Stomach (tissue), 9 donors: Measurements from ENCODE around the gene KIF2C. TPM values are rescaled to one million over a fixed set of nuclear protein-coding genes. Genes with fewer than 3 reads are reported as not detected.
"Not testable (repeated sequence)": the region's sequence is repeated elsewhere in the genome, so short reads cannot be mapped to it uniquely, and the experiment has no call there.

Source experiments
- DNase-seq, 2 donors: peaks; one replicate each; pipeline versions ENCODE4 v3.0.0 to v3.0.0-alpha.2; 2013 to 2019
- H3K27ac ChIP-seq, 5 donors: fragments of 200-600 bp in 4 of 5; sonication (generic) in 4 of 5; one replicate each; pipeline ENCODE4 v1.5.1; 2013 to 2019; ENCODE audit warnings: mild to moderate bottlenecking in 1 of 5, moderate library complexity in 1 of 5
- H3K27me3 ChIP-seq, 3 donors: fragments of 200-600 bp; sonication (generic); one replicate each; pipeline ENCODE4 v1.5.1; 2017 to 2019; ENCODE audit warnings: mixed run types in 1 of 3
- H3K36me3 ChIP-seq, 4 donors: fragments of 200-600 bp; sonication (generic); 1 replicate in 3 of 4; 2 replicates in 1 of 4; pipeline ENCODE4 v1.5.1; 2016 to 2019
- H3K4me1 ChIP-seq, 4 donors: fragments of 200-600 bp; sonication (generic); one replicate each; pipeline ENCODE4 v1.5.1; 2016 to 2019
- H3K4me3 ChIP-seq, 4 donors: fragments of 200-600 bp; sonication (generic) in 3 of 4; one replicate each; pipeline ENCODE4 v1.5.1; 2016 to 2019; ENCODE audit warnings: mild to moderate bottlenecking in 1 of 4
- H3K9me3 ChIP-seq, 4 donors: fragments of 200-600 bp; sonication (generic); one replicate each; pipeline ENCODE4 v1.5.1; 2016 to 2019
- CTCF ChIP-seq, 7 experiments: fragments of 450-650 bp in 4 of 7; fragments of 200-600 bp in 3 of 7; sonication (generic) in 3 of 7; IDR thresholded peaks; one replicate each; pipeline ENCODE4 v1.5.1; 2016 to 2019; ENCODE audit warnings: antibody characterized with exemption in 7 of 7, control low read depth in 2 of 7, mild to moderate bottlenecking in 1 of 7
- EP300 ChIP-seq: sonication (generic); formaldehyde crosslinking; IDR thresholded peaks from one replicate; pipeline ENCODE4 v1.6.1; 2017; ENCODE audit warnings: antibody characterized with exemption
- POLR2A ChIP-seq, 4 donors: fragments of 450-650 bp; IDR thresholded peaks; one replicate each; pipeline ENCODE4 v1.6.1; 2016; ENCODE audit warnings: antibody characterized with exemption in 4 of 4, control low read depth in 2 of 4, mild to moderate bottlenecking in 1 of 4, moderate library complexity in 1 of 4
- POLR2AphosphoS5 ChIP-seq, 3 donors: sonication (generic); formaldehyde crosslinking; IDR thresholded peaks; one replicate each; pipeline ENCODE4 v1.6.1; 2016; ENCODE audit warnings: antibody characterized with exemption in 3 of 3
- WGBS, 5 donors: extraction: QIAGEN DNeasy Blood & Tissue Kit in 3 of 5; methylation state at CpG; one replicate each; pipeline versions ENCODE4 v1.1.5 to v1.1.7; 2013 to 2018; 5-methylcytosine and 5-hydroxymethylcytosine counted together
- intact Hi-C: fragments of 100-400 bp; cut with DNase I; formaldehyde crosslinking; loops from one replicate; pipeline ENCODE4 v1.15.1; 2023; ENCODE audit warnings: low total_unique reads
- polyA plus RNA-seq, 3 donors: library from polyadenylated mRNA; stranded (reverse); fragments of 200-250 nt; gene quantifications; one replicate each; pipeline ENCODE4 v1.2.3, GENCODE V29; 2013
- small RNA-seq, 4 donors: library from RNA; depleted of rRNA; stranded (forward); fragments of <200 nt; gene quantifications; one replicate each; pipeline ENCODE3, GENCODE V24; 2016
- total RNA-seq, 5 donors: library from RNA; depleted of rRNA; stranded (reverse); fragments of >200 nt; gene quantifications; one replicate each; pipeline versions ENCODE4 v1.1.0 to v1.2.3, GENCODE V29; 2014 to 2016
- donor health status: healthy with polysubstance abuse.
- donor health status: Bipolar disorder and iron deficiency.
- donor health status: healthy.

Gene KIF2C
- total and polyA plus RNA-seq, 8 donors, result 1.4 to 34.8 (median 6.0) TPM

DNA sequence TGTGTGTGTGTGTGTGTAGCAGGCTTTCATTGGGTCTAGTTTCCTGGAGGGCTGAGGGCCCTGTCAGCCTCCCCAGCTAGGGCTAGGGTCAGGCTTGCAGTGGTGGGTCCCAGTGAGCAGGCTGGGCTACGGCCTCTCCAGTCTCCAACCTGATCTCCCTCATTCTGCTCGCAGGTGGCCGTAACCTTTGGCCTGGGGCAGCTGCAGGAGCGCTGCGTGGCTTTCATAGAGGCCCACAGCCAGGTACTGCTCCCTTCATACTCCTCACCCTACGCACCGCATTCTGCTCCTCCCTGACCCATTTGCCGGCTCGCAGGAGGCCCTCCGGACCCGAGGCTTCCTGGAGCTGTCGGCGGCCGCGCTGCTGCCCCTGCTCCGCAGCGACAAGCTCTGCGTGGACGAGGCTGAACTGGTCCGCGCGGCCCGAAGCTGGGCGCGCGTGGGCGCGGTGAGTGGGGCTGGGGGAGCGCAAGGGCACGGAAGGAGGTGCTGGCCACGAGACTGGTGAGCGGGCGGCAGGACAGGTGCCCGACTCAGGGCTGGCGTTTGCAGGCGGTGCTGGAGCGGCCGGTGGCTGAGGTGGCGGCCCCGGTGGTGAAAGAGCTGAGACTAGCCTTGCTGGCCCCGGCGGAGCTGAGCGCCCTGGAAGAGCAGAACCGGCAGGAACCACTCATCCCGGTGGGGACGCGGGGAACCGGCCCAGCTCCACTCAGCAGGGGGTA lies 73.3 kb downstream of the KIF2C start:
- TF ChIP-seq POLR2A (IDR thresholded peaks at IDR 0.05) (no peak), POLR2AphosphoS5 (IDR thresholded peaks at IDR 0.05) (no peak), CTCF (IDR thresholded peaks at IDR 0.05) (no peak), EP300 (no peak)
- Histone ChIP-seq H3K27me3 (no peaks in the 10 kb centered on the region), H3K4me1 (peaks cover 42 to 71% (median 58%) of the 10 kb centered on the region in 4 donors), H3K36me3 (no peaks in the 10 kb centered on the region), H3K9me3 (no peaks in the 10 kb centered on the region), H3K27ac (peak overlapping the region; percentile 86 to 97 (median 89)), H3K4me3 (peak overlapping the region; percentile 46 to 60 (median 54))
- WGBS, 5 donors, result 19 to 52% (median 40%) methylated on average over 13 to 48 of the region's 48 CpGs
- DNase-seq, result no peak
- intact Hi-C loops, result no loop called here

DNA sequence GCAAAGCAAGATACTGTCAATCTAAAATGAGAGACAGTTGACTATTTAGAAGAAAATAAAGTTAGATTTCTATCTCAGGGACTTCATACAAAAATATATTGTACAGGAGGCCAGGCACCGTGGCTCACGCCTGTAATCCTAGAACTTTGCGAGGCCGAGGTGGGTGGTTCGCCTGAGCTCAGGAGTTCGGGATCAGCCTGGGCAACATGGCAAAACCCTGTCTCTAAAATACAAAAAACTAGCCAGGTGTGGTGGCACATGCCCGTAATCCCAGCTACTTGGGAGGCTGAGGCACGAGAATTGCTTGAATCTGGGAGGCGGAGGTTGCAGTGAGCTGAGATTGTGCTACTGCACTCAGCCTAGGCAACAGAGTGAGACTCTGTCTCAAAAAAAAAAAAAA lies 76.3 kb downstream of the KIF2C start:
- H3K4me3 ChIP-seq, H3K27ac ChIP-seq, DNase-seq, H3K9me3 ChIP-seq, H3K27me3 ChIP-seq, intact Hi-C loops, H3K36me3 ChIP-seq: not testable (repeated sequence)
- peaks cover 30 to 66% (median 49%) of the 10 kb centered on the region in 4 donors for H3K4me1 ChIP-seq
- 86 to 95% (median 92%) methylated on average over 9 of the region's 9 CpGs for WGBS, 5 donors

DNA sequence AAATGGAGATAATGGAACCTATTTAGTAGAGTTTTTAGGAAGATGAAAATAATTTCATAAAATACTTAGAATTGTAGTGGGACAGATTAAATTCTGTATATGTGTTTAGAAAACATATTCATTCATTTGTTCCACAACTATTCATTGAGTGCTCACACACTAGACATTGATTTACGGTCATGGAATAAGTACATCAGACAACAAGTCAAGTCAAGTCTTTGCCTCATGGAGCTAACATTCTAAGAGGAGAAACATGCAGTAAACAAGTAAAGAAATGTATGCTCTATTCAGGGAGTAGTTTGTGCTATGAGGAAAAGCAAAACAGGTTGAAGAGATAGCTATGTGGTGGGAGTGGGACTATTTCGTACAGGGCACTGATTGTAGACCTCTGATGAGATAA lies 77.7 kb downstream of the KIF2C start:
- DNase-seq, result no peak
- intact Hi-C loops, result no loop called here
- 73 to 86% (median 77%) methylated on average over 2 of the region's 2 CpGs for WGBS, 5 donors
- Histone ChIP-seq H3K27ac (no peak overlapping the region), H3K9me3 (no peaks in the 10 kb centered on the region), H3K27me3 (no peaks in the 10 kb centered on the region), H3K36me3 (no peaks in the 10 kb centered on the region), H3K4me3 (no peak overlapping the region), H3K4me1 (peaks cover 25 to 57% (median 42%) of the 10 kb centered on the region in 4 donors)
- TF ChIP-seq EP300, result no peak
- TF ChIP-seq POLR2AphosphoS5 (IDR thresholded peaks at IDR 0.05), result no peak
- no peak for TF ChIP-seq CTCF (IDR thresholded peaks at IDR 0.05)
- TF ChIP-seq POLR2A (IDR thresholded peaks at IDR 0.05), result no peak

Small RNA genes within 50 kb of the gene (small RNA-seq; reads per million reads assigned to genes)
- 0.54 to 7.9 (median 5.0) reads per million in 4 donors for gene RNU5D-1
- gene RNU5F-1, result 0 to 2.2 (median 0.05) reads per million in 4 donors
- gene SNORD38A, result 588 to 917 (median 750) reads per million in 4 donors
- 0 reads per million in 4 donors for gene SNORD38B
- 669 to 1,732 (median 1,441) reads per million in 4 donors for gene SNORD46
- 0 reads per million in 4 donors for gene SNORD55

Other genes with a start within 250 kb of the KIF2C start
- 10 to 100 TPM in 1 of 5 donors, 1 to 10 TPM in 4; 2.4 to 22.8 (median 4.9) TPM for gene TMEM53, start 65.4 kb upstream of the KIF2C start, total RNA-seq
- 1 to 10 TPM; 6.9 to 9.4 (median 7.3) TPM for gene TMEM53, start 65.4 kb upstream of the KIF2C start, polyA plus RNA-seq
- 1 to 10 TPM in 2 of 5 donors, not detected in 3; 3.3 to 3.7 TPM for gene ARMH1, start 65.1 kb upstream of the KIF2C start, total RNA-seq
- 1 to 10 TPM; 4.4 to 8.6 (median 5.7) TPM for gene ARMH1, start 65.1 kb upstream of the KIF2C start, polyA plus RNA-seq
- gene RNU5D-1, start 8.7 kb upstream of the KIF2C start, total RNA-seq, result not detected
- not detected for gene RNU5D-1, start 8.7 kb upstream of the KIF2C start, polyA plus RNA-seq
- gene RPS8, start 35.7 kb downstream of the KIF2C start, total RNA-seq, result 1,000 to 10,000 TPM in 4 of 5 donors, 100 to 1,000 TPM in 1; 322 to 2,657 (median 1,647) TPM
- gene RPS8, start 35.7 kb downstream of the KIF2C start, polyA plus RNA-seq, result 1,000 to 10,000 TPM; 2,591 to 3,429 (median 3,008) TPM
- gene BEST4, start 48.3 kb downstream of the KIF2C start, total RNA-seq, result 10 to 100 TPM in 1 of 5 donors, under 1 TPM in 1, not detected in 3; 0.87 to 60.0 TPM
- gene BEST4, start 48.3 kb downstream of the KIF2C start, polyA plus RNA-seq, result under 1 TPM in 1 of 3 donors, not detected in 2; 0.35 TPM
- 10 to 100 TPM in 4 of 5 donors, under 1 TPM in 1; 0.58 to 30.4 (median 24.3) TPM for gene PLK3, start 60.5 kb downstream of the KIF2C start, total RNA-seq
- 10 to 100 TPM in 2 of 3 donors, 1 to 10 TPM in 1; 9.5 to 21.2 (median 13.5) TPM for gene PLK3, start 60.5 kb downstream of the KIF2C start, polyA plus RNA-seq
- 10 to 100 TPM in 1 of 5 donors, not detected in 4; 25.5 TPM for gene DYNLT4, start 67.5 kb downstream of the KIF2C start, total RNA-seq
- 1 to 10 TPM in 1 of 3 donors, under 1 TPM in 2; 0.38 to 4.4 (median 0.50) TPM for gene DYNLT4, start 67.5 kb downstream of the KIF2C start, polyA plus RNA-seq
- 1 to 10 TPM in 2 of 5 donors, under 1 TPM in 1, not detected in 2; 0.89 to 4.1 (median 2.9) TPM for gene BTBD19, start 68.7 kb downstream of the KIF2C start, total RNA-seq
- 1 to 10 TPM; 1.4 to 2.9 (median 2.8) TPM for gene BTBD19, start 68.7 kb downstream of the KIF2C start, polyA plus RNA-seq
- gene PTCH2, start 103.4 kb downstream of the KIF2C start, total RNA-seq, result 1 to 10 TPM in 2 of 5 donors, under 1 TPM in 1, not detected in 2; under 0.01 to 2.3 (median 1.8) TPM
- gene PTCH2, start 103.4 kb downstream of the KIF2C start, polyA plus RNA-seq, result under 1 TPM; 0.19 to 0.50 (median 0.31) TPM
- 100 to 1,000 TPM in 1 of 5 donors, 10 to 100 TPM in 1, 1 to 10 TPM in 2, under 1 TPM in 1; 0.58 to 294 (median 7.4) TPM for gene EIF2B3, start 246.8 kb downstream of the KIF2C start, total RNA-seq
- 10 to 100 TPM; 13.4 to 13.9 (median 13.4) TPM for gene EIF2B3, start 246.8 kb downstream of the KIF2C start, polyA plus RNA-seq